SK-N-SH treated with all-trans-retinoic acid at 6 μM for 48 hours (cell line): ENCODE data around the gene ERBB2.

Source experiments
- ATAC-seq: fragments of 200-7000 bp; cut with Tn5 transposase; 3 replicates; pipeline ENCODE4 v1.9.1; 2020; ENCODE audit warnings: mild to moderate bottlenecking, moderate library complexity
- ARNTL ChIP-seq: fragments of 450-650 bp; formaldehyde crosslinking; IDR thresholded peaks from 2 replicates; pipeline ENCODE4 v1.5.0; 2020; ENCODE audit warnings: low read depth, mild to moderate bottlenecking, moderate library complexity, borderline replicate concordance
- BACH2 ChIP-seq: fragments of 250-450 bp; sonication (Bioruptor Pico); IDR thresholded peaks from 2 replicates; pipeline ENCODE4 v1.9.0; 2021; ENCODE audit warnings: mild to moderate bottlenecking, borderline replicate concordance
- CSDC2 ChIP-seq: fragments of 250-450 bp; sonication (Bioruptor Pico); IDR thresholded peaks from 2 replicates; pipeline ENCODE4 v1.5.0; 2020; ENCODE audit warnings: mild to moderate bottlenecking, moderate library complexity
- CSRNP3 ChIP-seq: fragments of 250-450 bp; sonication (Bioruptor Pico); IDR thresholded peaks from 2 replicates; pipeline ENCODE4 v1.5.1; 2021; ENCODE audit warnings: mild to moderate bottlenecking, moderate library complexity
- ESRRG ChIP-seq: fragments of 250-450 bp; sonication (Bioruptor Pico); IDR thresholded peaks from 2 replicates; pipeline ENCODE4 v1.6.1; 2021; ENCODE audit warnings: mild to moderate bottlenecking
- GLIS3 ChIP-seq: fragments of 250-450 bp; sonication (Bioruptor Pico); IDR thresholded peaks from 2 replicates; pipeline ENCODE4 v1.5.0; 2020; ENCODE audit warnings: mild to moderate bottlenecking, moderate library complexity
- ISL1 ChIP-seq: fragments of 250-450 bp; sonication (Bioruptor Pico); IDR thresholded peaks from 2 replicates; pipeline ENCODE4 v2.1.2; 2022; ENCODE audit warnings: mild to moderate bottlenecking, moderate library complexity
- OSR1 ChIP-seq: fragments of 250-450 bp; sonication (Bioruptor Pico); IDR thresholded peaks from 2 replicates; pipeline ENCODE4 v1.8.0; 2022; ENCODE audit warnings: moderate library complexity, mild to moderate bottlenecking, inconsistent platforms
- PATZ1 ChIP-seq: fragments of 250-450 bp; sonication (Bioruptor Pico); IDR thresholded peaks from 2 replicates; pipeline ENCODE4 v1.8.0; 2020; ENCODE audit warnings: mild to moderate bottlenecking, moderate library complexity, borderline replicate concordance
- POU6F1 ChIP-seq: fragments of 250-450 bp; sonication (Bioruptor Pico); IDR thresholded peaks from 2 replicates; pipeline ENCODE4 v1.8.0; 2021; ENCODE audit warnings: low read depth, mild to moderate bottlenecking, moderate library complexity, borderline replicate concordance
- PPARA ChIP-seq: fragments of 250-450 bp; sonication (Bioruptor Pico); IDR thresholded peaks from 2 replicates; pipeline ENCODE4 v1.5.0; 2020; ENCODE audit warnings: mild to moderate bottlenecking, borderline replicate concordance
- RARB ChIP-seq: fragments of 250-450 bp; sonication (Bioruptor Pico); IDR thresholded peaks from 2 replicates; pipeline ENCODE4 v1.8.0; 2021; ENCODE audit warnings: mild to moderate bottlenecking, moderate library complexity
- SNAI2 ChIP-seq: fragments of 250-450 bp; sonication (Bioruptor Pico); IDR thresholded peaks from 2 replicates; pipeline ENCODE4 v1.5.0; 2020; ENCODE audit warnings: mild to moderate bottlenecking, moderate library complexity
- TCF4 ChIP-seq: fragments of 250-450 bp; sonication (Bioruptor Pico); IDR thresholded peaks from 2 replicates; pipeline ENCODE4 v1.8.0; 2021; ENCODE audit warnings: mild to moderate bottlenecking, moderate library complexity, borderline replicate concordance
- TOX ChIP-seq: fragments of 250-450 bp; sonication (Bioruptor Pico); IDR thresholded peaks from 2 replicates; pipeline ENCODE4 v1.8.0; 2021; ENCODE audit warnings: mild to moderate bottlenecking, moderate library complexity, borderline replicate concordance
- ZC3H10 ChIP-seq: fragments of 250-450 bp; sonication (Bioruptor Pico); IDR thresholded peaks from 2 replicates; pipeline ENCODE4 v1.5.1; 2021; ENCODE audit warnings: mild to moderate bottlenecking, moderate library complexity
- ZFP3 ChIP-seq: fragments of 250-450 bp; sonication (Bioruptor Pico); IDR thresholded peaks from 2 replicates; pipeline ENCODE4 v1.5.0; 2020; ENCODE audit warnings: mild to moderate bottlenecking, moderate library complexity
- ZFP30 ChIP-seq: fragments of 450-650 bp; formaldehyde crosslinking; IDR thresholded peaks from 2 replicates; pipeline ENCODE4 v1.5.0; 2022; ENCODE audit warnings: mild to moderate bottlenecking, moderate library complexity
- ZNF565 ChIP-seq: fragments of 450-650 bp; formaldehyde crosslinking; conservative IDR thresholded peaks from 2 replicates; pipeline ENCODE4 v1.5.0; 2020; ENCODE audit warnings: low read depth, mild to moderate bottlenecking, moderate library complexity
- ZNF70 ChIP-seq: fragments of 450-650 bp; formaldehyde crosslinking; IDR thresholded peaks from 2 replicates; pipeline ENCODE4 v1.5.0; 2020; ENCODE audit warnings: mild to moderate bottlenecking, moderate library complexity
- ZNF8 ChIP-seq: fragments of 450-650 bp; formaldehyde crosslinking; IDR thresholded peaks from 2 replicates; pipeline ENCODE4 v1.5.0; 2020; ENCODE audit warnings: mild to moderate bottlenecking, moderate library complexity
- TF ChIP-seq, protein P1 (sequence below): fragments of 250-450 bp; sonication (Bioruptor Pico); IDR thresholded peaks from 2 replicates; pipeline ENCODE4 v1.5.0; 2020; ENCODE audit warnings: mild to moderate bottlenecking, moderate library complexity

The ERBB2 gene

GRCh38 chr17:39673335-39674081 lies 26.4 kb upstream of the ERBB2 start:
- TF ChIP-seq PATZ1 (CRISPR knock-in tag), result no peak
- no peak for TF ChIP-seq POU6F1 (CRISPR knock-in tag)
- no peak for TF ChIP-seq ZNF8 (CRISPR knock-in tag)
- TF ChIP-seq TOX (CRISPR knock-in tag), result no peak
- no peak for TF ChIP-seq ZNF70
- no peak for TF ChIP-seq CSDC2 (CRISPR knock-in tag)
- no peak for TF ChIP-seq ARNTL (CRISPR knock-in tag)
- no peak for TF ChIP-seq CSRNP3

GRCh38 chr17:39674179-39674578 lies 25.7 kb upstream of the ERBB2 start:
- TF ChIP-seq ZNF565 (no peak), TOX (CRISPR knock-in tag) (no peak), RARB (CRISPR knock-in tag) (no peak), GLIS3 (no peak), OSR1 (CRISPR knock-in tag) (no peak), ZFP30 (CRISPR knock-in tag) (no peak), ZC3H10 (CRISPR knock-in tag) (no peak), SNAI2 (CRISPR knock-in tag) (no peak), TCF4 (CRISPR knock-in tag) (no peak), ESRRG (CRISPR knock-in tag) (no peak), ISL1 (CRISPR knock-in tag) (no peak), ZFP3 (no peak), PPARA (CRISPR knock-in tag) (no peak), POU6F1 (CRISPR knock-in tag) (no peak), CSRNP3 (no peak), BACH2 (CRISPR knock-in tag) (no peak)
- TF ChIP-seq, protein P1, sequence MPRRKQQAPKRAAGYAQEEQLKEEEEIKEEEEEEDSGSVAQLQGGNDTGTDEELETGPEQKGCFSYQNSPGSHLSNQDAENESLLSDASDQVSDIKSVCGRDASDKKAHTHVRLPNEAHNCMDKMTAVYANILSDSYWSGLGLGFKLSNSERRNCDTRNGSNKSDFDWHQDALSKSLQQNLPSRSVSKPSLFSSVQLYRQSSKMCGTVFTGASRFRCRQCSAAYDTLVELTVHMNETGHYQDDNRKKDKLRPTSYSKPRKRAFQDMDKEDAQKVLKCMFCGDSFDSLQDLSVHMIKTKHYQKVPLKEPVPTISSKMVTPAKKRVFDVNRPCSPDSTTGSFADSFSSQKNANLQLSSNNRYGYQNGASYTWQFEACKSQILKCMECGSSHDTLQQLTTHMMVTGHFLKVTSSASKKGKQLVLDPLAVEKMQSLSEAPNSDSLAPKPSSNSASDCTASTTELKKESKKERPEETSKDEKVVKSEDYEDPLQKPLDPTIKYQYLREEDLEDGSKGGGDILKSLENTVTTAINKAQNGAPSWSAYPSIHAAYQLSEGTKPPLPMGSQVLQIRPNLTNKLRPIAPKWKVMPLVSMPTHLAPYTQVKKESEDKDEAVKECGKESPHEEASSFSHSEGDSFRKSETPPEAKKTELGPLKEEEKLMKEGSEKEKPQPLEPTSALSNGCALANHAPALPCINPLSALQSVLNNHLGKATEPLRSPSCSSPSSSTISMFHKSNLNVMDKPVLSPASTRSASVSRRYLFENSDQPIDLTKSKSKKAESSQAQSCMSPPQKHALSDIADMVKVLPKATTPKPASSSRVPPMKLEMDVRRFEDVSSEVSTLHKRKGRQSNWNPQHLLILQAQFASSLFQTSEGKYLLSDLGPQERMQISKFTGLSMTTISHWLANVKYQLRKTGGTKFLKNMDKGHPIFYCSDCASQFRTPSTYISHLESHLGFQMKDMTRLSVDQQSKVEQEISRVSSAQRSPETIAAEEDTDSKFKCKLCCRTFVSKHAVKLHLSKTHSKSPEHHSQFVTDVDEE (CRISPR knock-in tag), result no peak
- ATAC-seq, result no peak

More at GRCh38 chr17:39673335-39674081, 26.4 kb upstream of the ERBB2 start:
- ATAC-seq, result no peak
